Lung (tissue), 12 donors: ENCODE data around the gene POU1F1. TPM values are rescaled to one million over a fixed set of nuclear protein-coding genes. Genes with fewer than 3 reads are reported as not detected.
"Not testable (repeated sequence)": the region's sequence is repeated elsewhere in the genome, so short reads cannot be mapped to it uniquely, and the experiment has no call there.

Experiments used
- ATAC-seq: fragments of 200-7000 bp; cut with Tn5 transposase; one replicate; pipeline ENCODE4 v1.9.1; 2020; ENCODE audit warnings: moderate number of reproducible peaks; ENCODE audit not compliant: insufficient read depth, low FRiP score
- DNase-seq, 3 donors: peaks; one replicate each; pipeline ENCODE4 v3.0.0-alpha.2; 2013 to 2017
- H3K27ac ChIP-seq, 2 donors: one replicate each; pipeline ENCODE4 v1.5.1; 2013; ENCODE audit warnings: mild to moderate bottlenecking in 2 of 2, moderate library complexity in 2 of 2, control low read depth in 1 of 2, inconsistent platforms in 1 of 2, low read depth in 1 of 2, low read length in 1 of 2
- H3K27me3 ChIP-seq, 3 donors: one replicate each; pipeline ENCODE4 v1.5.1; 2013; ENCODE audit warnings: low read length in 2 of 3; ENCODE audit not compliant: control insufficient read depth in 3 of 3, insufficient read depth in 3 of 3
- H3K36me3 ChIP-seq, 4 donors: one replicate each; pipeline ENCODE4 v1.5.1; 2013; ENCODE audit warnings: low read length in 4 of 4, mild to moderate bottlenecking in 1 of 4, moderate library complexity in 1 of 4; ENCODE audit not compliant: control insufficient read depth in 4 of 4, insufficient read depth in 4 of 4
- H3K4me1 ChIP-seq, 5 donors: one replicate each; pipeline ENCODE4 v1.5.1; 2013; ENCODE audit warnings: low read length in 5 of 5, mild to moderate bottlenecking in 2 of 5, moderate library complexity in 1 of 5; ENCODE audit not compliant: control insufficient read depth in 5 of 5, insufficient read depth in 5 of 5
- H3K4me3 ChIP-seq: one replicate; pipeline ENCODE4 v1.5.1; 2013; ENCODE audit warnings: mild to moderate bottlenecking, control low read depth, moderate library complexity
- H3K9ac ChIP-seq, 2 donors: one replicate each; pipeline ENCODE4 v1.5.1; 2013; ENCODE audit warnings: low read length in 2 of 2, control low read depth in 1 of 2; ENCODE audit not compliant: insufficient read depth in 1 of 2
- H3K9me3 ChIP-seq, 4 donors: one replicate each; pipeline ENCODE4 v1.5.1; 2013; ENCODE audit warnings: low read length in 3 of 4, mild to moderate bottlenecking in 1 of 4, moderate library complexity in 1 of 4; ENCODE audit not compliant: control insufficient read depth in 4 of 4, insufficient read depth in 3 of 4
- WGBS, 2 donors: extraction: QIAGEN DNeasy Blood & Tissue Kit; methylation state at CpG; one replicate each; pipeline ENCODE4 v1.1.7; 2013; 5-methylcytosine and 5-hydroxymethylcytosine counted together
- polyA plus RNA-seq, 2 donors: library from polyadenylated mRNA; stranded (reverse); fragments of 200-250 nt; gene quantifications; one replicate each; pipeline ENCODE4 v1.2.1, GENCODE V29; 2013
- total RNA-seq, 2 donors: library from RNA; depleted of rRNA in 1 of 2; stranded (reverse); fragments of >200 nt in 1 of 2; gene quantifications; one replicate each; pipeline ENCODE4 v1.2.1, GENCODE V29; 2014 to 2021
- TF ChIP-seq, protein P1 (sequence below): IDR thresholded peaks from 2 replicates; pipeline ENCODE4 v1.5.1; 2012; ENCODE audit warnings: mild to moderate bottlenecking; ENCODE audit errors: control extremely low read depth, extremely low read depth
- donor health status: control.
- donor health status: control.
- donor health status: Bipolar disorder and iron deficiency.
- donor health status: healthy.
- donor health status: DM: yes; HTN: yes; CAD: no.

POU1F1 gene
- total and polyA plus RNA-seq, 4 donors, result not detected

DNA sequence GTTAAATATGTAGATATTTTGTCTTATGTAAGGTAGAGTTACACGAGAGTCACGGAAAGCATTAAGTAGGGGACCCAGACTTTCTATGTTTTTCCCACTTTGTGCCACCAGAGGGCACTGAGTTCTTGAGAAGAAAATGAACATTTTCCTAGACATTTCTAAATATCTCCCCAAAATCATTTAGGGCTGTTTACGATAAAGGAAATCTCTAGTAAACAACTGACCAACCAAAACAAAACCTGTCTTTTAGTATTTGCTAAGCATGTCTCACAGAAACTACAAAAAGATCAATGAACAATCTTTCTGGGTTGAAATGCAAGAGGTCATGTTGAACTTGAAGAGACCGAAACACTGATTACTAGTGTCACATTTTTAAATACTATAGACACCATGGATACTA lies 16.1 kb downstream of the POU1F1 start:
- ATAC-seq (no peak), DNase-seq (peak; percentile 15 to 57 (median 56))
- H3K27me3 ChIP-seq, result no peaks in the 10 kb centered on the region
- H3K4me1 ChIP-seq, result peaks cover 0 to 3% (median 0%) of the 10 kb centered on the region in 5 donors
- peaks cover 0 to 2% (median 0%) of the 10 kb centered on the region in 4 donors for H3K36me3 ChIP-seq
- no peaks in the 10 kb centered on the region for H3K9me3 ChIP-seq
- TF ChIP-seq, protein P1, sequence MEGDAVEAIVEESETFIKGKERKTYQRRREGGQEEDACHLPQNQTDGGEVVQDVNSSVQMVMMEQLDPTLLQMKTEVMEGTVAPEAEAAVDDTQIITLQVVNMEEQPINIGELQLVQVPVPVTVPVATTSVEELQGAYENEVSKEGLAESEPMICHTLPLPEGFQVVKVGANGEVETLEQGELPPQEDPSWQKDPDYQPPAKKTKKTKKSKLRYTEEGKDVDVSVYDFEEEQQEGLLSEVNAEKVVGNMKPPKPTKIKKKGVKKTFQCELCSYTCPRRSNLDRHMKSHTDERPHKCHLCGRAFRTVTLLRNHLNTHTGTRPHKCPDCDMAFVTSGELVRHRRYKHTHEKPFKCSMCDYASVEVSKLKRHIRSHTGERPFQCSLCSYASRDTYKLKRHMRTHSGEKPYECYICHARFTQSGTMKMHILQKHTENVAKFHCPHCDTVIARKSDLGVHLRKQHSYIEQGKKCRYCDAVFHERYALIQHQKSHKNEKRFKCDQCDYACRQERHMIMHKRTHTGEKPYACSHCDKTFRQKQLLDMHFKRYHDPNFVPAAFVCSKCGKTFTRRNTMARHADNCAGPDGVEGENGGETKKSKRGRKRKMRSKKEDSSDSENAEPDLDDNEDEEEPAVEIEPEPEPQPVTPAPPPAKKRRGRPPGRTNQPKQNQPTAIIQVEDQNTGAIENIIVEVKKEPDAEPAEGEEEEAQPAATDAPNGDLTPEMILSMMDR, result no peak
- H3K9ac ChIP-seq, result no peak overlapping the region
- no peak overlapping the region for H3K4me3 ChIP-seq
- no peak overlapping the region for H3K27ac ChIP-seq
- WGBS, 2 donors, result 35 to 38% methylated on average over 4 of the region's 4 CpGs

DNA sequence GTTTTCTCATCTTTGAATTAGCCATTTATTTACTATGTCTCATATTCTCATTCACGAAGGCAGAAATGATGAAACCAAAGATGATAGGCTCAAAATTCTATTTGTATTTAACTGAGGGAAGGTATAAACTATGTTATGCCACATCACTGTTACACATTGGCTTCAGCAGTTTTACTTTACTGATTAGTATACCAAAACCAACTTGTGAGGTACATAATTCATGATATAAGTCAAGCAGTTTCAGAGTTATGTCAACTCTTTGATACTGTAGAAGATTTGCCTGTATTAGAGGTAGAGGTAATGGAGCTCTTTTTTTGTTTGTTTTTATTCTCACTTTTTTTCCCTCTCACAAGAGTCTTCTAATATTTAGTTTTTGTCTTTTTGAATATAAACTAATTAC lies 26.4 kb downstream of the POU1F1 start:
- TF ChIP-seq, protein P1, result no peak
- no peak for ATAC-seq
- H3K27me3 ChIP-seq, result no peaks in the 10 kb centered on the region
- no peak for DNase-seq
- H3K4me1 ChIP-seq, result peaks cover 0 to 7% (median 0%) of the 10 kb centered on the region in 5 donors
- no peak overlapping the region for H3K4me3 ChIP-seq
- no peaks in the 10 kb centered on the region for H3K9me3 ChIP-seq
- no peak overlapping the region for H3K27ac ChIP-seq
- peaks cover 0 to 21% (median 17%) of the 10 kb centered on the region in 4 donors for H3K36me3 ChIP-seq
- no peak overlapping the region for H3K9ac ChIP-seq
- WGBS, 2 donors, result 97 to 100% methylated on average over 1 of the region's 1 CpG

DNA sequence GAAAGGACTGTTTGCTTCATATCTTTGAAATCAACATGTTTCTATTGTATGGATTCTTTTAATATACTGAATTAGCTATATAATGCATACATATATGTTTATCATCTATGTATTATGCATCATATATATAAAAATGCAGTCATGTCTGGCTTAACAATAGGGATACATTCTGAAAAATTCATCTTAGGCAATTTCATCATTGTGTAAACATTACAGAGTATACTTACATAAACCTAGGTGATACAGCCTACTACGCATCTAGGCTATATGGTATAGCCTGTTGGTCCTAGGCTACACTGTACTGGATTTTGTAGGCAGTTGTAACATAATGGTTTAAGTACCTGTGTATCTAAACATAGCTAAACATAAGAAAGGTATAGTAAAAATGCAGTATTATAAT lies 27.6 kb downstream of the POU1F1 start:
- H3K36me3 ChIP-seq, result peaks cover 0 to 21% (median 16%) of the 10 kb centered on the region in 4 donors

DNA sequence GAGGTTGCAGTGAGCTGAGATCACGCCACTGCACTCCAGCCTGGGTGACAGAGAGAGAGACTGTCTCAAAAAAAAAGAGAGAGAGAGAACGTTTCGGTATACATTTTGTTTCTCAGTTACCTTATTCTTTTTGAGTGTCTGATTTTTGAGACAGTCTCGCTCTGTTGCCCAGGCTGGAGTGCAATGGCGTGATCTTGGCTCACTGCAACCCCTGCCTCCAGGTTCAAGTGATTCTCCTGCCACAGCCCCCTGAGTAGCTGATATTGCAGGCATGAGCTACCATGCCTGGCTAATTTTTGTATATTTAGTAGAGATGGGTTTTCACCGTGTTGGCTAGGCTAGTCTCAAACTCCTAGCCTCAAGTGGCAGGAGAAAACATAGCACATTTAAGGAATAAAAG lies 28.2 kb downstream of the POU1F1 start:
- H3K36me3 ChIP-seq, result peaks cover 0 to 21% (median 14%) of the 10 kb centered on the region in 4 donors
- H3K27me3 ChIP-seq, result not testable (repeated sequence)

More for the DNA sequence above, 27.6 kb downstream of the POU1F1 start:
- H3K4me3 ChIP-seq, result no peak overlapping the region
- no peaks in the 10 kb centered on the region for H3K9me3 ChIP-seq
- 68 to 95% methylated on average over 1 of the region's 1 CpG for WGBS, 2 donors
- no peaks in the 10 kb centered on the region for H3K27me3 ChIP-seq
- no peak overlapping the region for H3K27ac ChIP-seq
- TF ChIP-seq, protein P1, result no peak
- peaks cover 0 to 7% (median 0%) of the 10 kb centered on the region in 5 donors for H3K4me1 ChIP-seq
- DNase-seq (no peak), ATAC-seq (no peak)
- no peak overlapping the region for H3K9ac ChIP-seq

More for the DNA sequence above, 28.2 kb downstream of the POU1F1 start:
- not testable (repeated sequence) for ATAC-seq, H3K9me3 ChIP-seq, H3K9ac ChIP-seq, H3K4me3 ChIP-seq, H3K4me1 ChIP-seq, DNase-seq, H3K27ac ChIP-seq
- 95 to 96% methylated on average over 6 of the region's 6 CpGs for WGBS, 2 donors
